ENCODE measurements around the gene CEP112. TPM values are rescaled to one million over a fixed set of nuclear protein-coding genes. Genes with fewer than 3 reads are reported as not detected.
"Not testable (repeated sequence)": the region's sequence is repeated elsewhere in the genome, so short reads cannot be mapped to it uniquely, and the experiment has no call there.

The CEP112 gene
- total and polyA plus RNA-seq, 9 of the 15 experiments (the other 6 are each of a cell fraction or from before 2014, with no cell fraction given), result 0.84 TPM; not detected in 8

DNA sequence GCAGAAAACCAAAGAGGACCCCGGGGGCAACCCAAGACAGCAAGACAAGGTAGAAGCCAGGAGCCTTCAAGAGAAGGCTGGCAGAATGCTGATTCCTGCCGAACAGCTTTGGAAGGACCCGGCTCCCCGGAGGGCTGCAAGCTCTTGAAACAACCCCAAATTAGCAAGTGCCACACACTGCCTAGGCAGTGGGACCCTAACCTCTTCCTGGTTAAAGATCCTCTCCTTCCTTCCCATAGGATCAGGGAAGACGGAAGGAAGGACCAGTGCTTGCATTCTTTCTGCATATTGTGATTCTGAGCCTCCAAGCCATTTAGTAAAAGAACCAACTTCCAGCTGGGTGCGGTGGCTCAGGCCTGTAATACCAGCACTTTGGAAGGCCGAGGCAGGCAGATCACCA, 508.5 kb downstream of the CEP112 start:
- Histone ChIP-seq H4K20me1 (replicated peaks; ENCODE audit: control insufficient read depth, insufficient read depth, low read length) (no peaks in the 10 kb centered on the region), H3K27ac (ENCODE audit: extremely low read depth, low read depth, low read length) (no peak overlapping the region), H3K9me3 (replicated peaks; ENCODE audit: control insufficient read depth, insufficient read depth, low read depth, low read length) (no peaks in the 10 kb centered on the region), H3K9ac (ENCODE audit: insufficient read depth in 1 of 2, low read depth in 2 of 2, low read length in 2 of 2) (no peak overlapping the region), H3K9me1 (ENCODE audit: control insufficient read depth, insufficient read depth, low read length) (no peaks in the 10 kb centered on the region), H3K4me2 (ENCODE audit: insufficient read depth, low read length) (no peak overlapping the region), H3K79me2 (ENCODE audit: control insufficient read depth, insufficient read depth, low read length) (no peaks in the 10 kb centered on the region), H3K4me3 (no peak overlapping the region), H3K27me3 (ENCODE audit: control insufficient read depth in 2 of 2, insufficient read depth in 2 of 2, low read length in 2 of 2) (peaks cover 0 to 2% of the 10 kb centered on the region in 2 experiments; a peak in 2 of 5 replicates), H3K36me3 (ENCODE audit: control insufficient read depth, insufficient read depth, low read length) (no peaks in the 10 kb centered on the region), H3K4me1 (replicated peaks in 1 of 2; ENCODE audit: control insufficient read depth in 2 of 2, insufficient read depth in 2 of 2, low read length in 2 of 2) (no peaks in the 10 kb centered on the region), H2AFZ (ENCODE audit: low read depth, low read length) (no peak overlapping the region)
- in situ Hi-C loops (cut with MboI), result no loop called here
- 3% methylated on average over 6 of the region's 7 CpGs for WGBS (ENCODE audit: insufficient coverage, low coverage, missing lambda C conversion rate)
- ATAC-seq, result no peak
- no peak for FAIRE-seq
- intact Hi-C loops (cut with micrococcal nuclease), result no loop called here
- DNase-seq (ENCODE audit: extremely low read depth in 1 of 4, low spot score in 3 of 4), result no peak
- ChIA-PET CTCF (ENCODE audit: low intra/inter-chr PET ratio) (no interaction called here), POLR2A (interaction anchor here (0.7 kb wide), 1 partner anchor 8 kb away, joined by 3 read pairs; no protein-coding TSS in a partner anchor)
- BruUV-seq (replicated peaks), result no TSS peak
- TF ChIP-seq PCBP2 (IDR thresholded peaks at IDR 0.05; ENCODE audit: low read depth, low read length, poor library complexity, severe bottlenecking) (no peak), EZH2 (IDR thresholded peaks at IDR 0.05; ENCODE audit: borderline replicate concordance, low read depth, low read length) (no peak), COPS2 (conservative IDR thresholded peaks at IDR 0.05) (no peak), HDAC6 (IDR thresholded peaks at IDR 0.05; ENCODE audit: low read depth, low read length) (no peak), MEIS2 (IDR thresholded peaks at IDR 0.05; ENCODE audit: partially characterized antibody) (no peak), NFXL1 (CRISPR knock-in tag; IDR thresholded peaks at IDR 0.05) (no peak), SMAD3 (CRISPR knock-in tag; conservative IDR thresholded peaks at IDR 0.05) (no peak)
- TF ChIP-seq, protein P1, sequence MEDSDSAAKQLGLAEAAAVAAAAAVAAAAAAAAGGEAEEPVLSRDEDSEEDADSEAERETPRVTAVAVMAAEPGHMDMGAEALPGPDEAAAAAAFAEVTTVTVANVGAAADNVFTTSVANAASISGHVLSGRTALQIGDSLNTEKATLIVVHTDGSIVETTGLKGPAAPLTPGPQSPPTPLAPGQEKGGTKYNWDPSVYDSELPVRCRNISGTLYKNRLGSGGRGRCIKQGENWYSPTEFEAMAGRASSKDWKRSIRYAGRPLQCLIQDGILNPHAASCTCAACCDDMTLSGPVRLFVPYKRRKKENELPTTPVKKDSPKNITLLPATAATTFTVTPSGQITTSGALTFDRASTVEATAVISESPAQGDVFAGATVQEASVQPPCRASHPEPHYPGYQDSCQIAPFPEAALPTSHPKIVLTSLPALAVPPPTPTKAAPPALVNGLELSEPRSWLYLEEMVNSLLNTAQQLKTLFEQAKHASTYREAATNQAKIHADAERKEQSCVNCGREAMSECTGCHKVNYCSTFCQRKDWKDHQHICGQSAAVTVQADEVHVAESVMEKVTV (CRISPR knock-in tag; IDR thresholded peaks at IDR 0.05), result no peak
- TF ChIP-seq, protein P2, sequence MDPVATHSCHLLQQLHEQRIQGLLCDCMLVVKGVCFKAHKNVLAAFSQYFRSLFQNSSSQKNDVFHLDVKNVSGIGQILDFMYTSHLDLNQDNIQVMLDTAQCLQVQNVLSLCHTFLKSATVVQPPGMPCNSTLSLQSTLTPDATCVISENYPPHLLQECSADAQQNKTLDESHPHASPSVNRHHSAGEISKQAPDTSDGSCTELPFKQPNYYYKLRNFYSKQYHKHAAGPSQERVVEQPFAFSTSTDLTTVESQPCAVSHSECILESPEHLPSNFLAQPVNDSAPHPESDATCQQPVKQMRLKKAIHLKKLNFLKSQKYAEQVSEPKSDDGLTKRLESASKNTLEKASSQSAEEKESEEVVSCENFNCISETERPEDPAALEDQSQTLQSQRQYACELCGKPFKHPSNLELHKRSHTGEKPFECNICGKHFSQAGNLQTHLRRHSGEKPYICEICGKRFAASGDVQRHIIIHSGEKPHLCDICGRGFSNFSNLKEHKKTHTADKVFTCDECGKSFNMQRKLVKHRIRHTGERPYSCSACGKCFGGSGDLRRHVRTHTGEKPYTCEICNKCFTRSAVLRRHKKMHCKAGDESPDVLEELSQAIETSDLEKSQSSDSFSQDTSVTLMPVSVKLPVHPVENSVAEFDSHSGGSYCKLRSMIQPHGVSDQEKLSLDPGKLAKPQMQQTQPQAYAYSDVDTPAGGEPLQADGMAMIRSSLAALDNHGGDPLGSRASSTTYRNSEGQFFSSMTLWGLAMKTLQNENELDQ (CRISPR knock-in tag; IDR thresholded peaks at IDR 0.05; ENCODE audit: borderline replicate concordance), result no peak

- DNase-seq (ENCODE audit: extremely low read depth in 1 of 4, low spot score in 3 of 4); H4K20me1 ChIP-seq (replicated peaks; ENCODE audit: control insufficient read depth, insufficient read depth, low read length); H3K4me1 ChIP-seq (replicated peaks in 1 of 2; ENCODE audit: control insufficient read depth in 2 of 2, insufficient read depth in 2 of 2, low read length in 2 of 2); H2AFZ ChIP-seq (ENCODE audit: low read depth, low read length); POLR2A ChIA-PET; H3K4me2 ChIP-seq (ENCODE audit: insufficient read depth, low read length); H3K27me3 ChIP-seq (ENCODE audit: control insufficient read depth in 2 of 2, insufficient read depth in 2 of 2, low read length in 2 of 2); in situ Hi-C loops (cut with MboI); BruUV-seq (replicated peaks); ATAC-seq; H3K27ac ChIP-seq (ENCODE audit: extremely low read depth, low read depth, low read length); H3K79me2 ChIP-seq (ENCODE audit: control insufficient read depth, insufficient read depth, low read length); H3K4me3 ChIP-seq; H3K9ac ChIP-seq (ENCODE audit: insufficient read depth in 1 of 2, low read depth in 2 of 2, low read length in 2 of 2); H3K9me3 ChIP-seq (replicated peaks; ENCODE audit: control insufficient read depth, insufficient read depth, low read depth, low read length); H3K36me3 ChIP-seq (ENCODE audit: control insufficient read depth, insufficient read depth, low read length); FAIRE-seq; H3K9me1 ChIP-seq (ENCODE audit: control insufficient read depth, insufficient read depth, low read length); intact Hi-C loops (cut with micrococcal nuclease); CTCF ChIA-PET (ENCODE audit: low intra/inter-chr PET ratio): not testable (repeated sequence)
- WGBS (ENCODE audit: insufficient coverage, low coverage, missing lambda C conversion rate), result 0% methylated on average over 2 of the region's 5 CpGs
Measured at GRCh38 chr17:65681763-65682162, 510.2 kb downstream of the CEP112 start.
